K562 (cell line): ENCODE data around the gene WBP2NL. TPM values are rescaled to one million over a fixed set of nuclear protein-coding genes. Genes with fewer than 3 reads are reported as not detected.

ENCODE experiments used
- ATF1 ChIP-seq, 2 experiments: fragments of 450-650 bp in 1 of 2; IDR thresholded peaks; 2 replicates each; pipeline ENCODE4 v1.6.1; 2016; ENCODE audit warnings: missing compliant biosample characterization in 1 of 2, missing genetic modification characterization in 1 of 2
- CBX1 ChIP-seq: sonication (generic); IDR thresholded peaks from 2 replicates; pipeline ENCODE4 v1.6.1; 2016; ENCODE audit warnings: antibody characterized with exemption, low read depth, mild to moderate bottlenecking
- E2F6 ChIP-seq, 2 experiments: IDR thresholded peaks; 2 replicates each; pipeline ENCODE4 v1.6.1; 2011; ENCODE audit warnings: borderline replicate concordance in 1 of 2, control low read depth in 1 of 2, low read depth in 1 of 2, low read length in 1 of 2, mild to moderate bottlenecking in 1 of 2, mixed read lengths in 1 of 2, moderate library complexity in 1 of 2; ENCODE audit not compliant: insufficient read depth in 1 of 2, insufficient read length in 1 of 2, poor library complexity in 1 of 2, severe bottlenecking in 1 of 2; ENCODE audit errors: extremely low read depth in 1 of 2
- GATAD2B ChIP-seq: fragments of 450-650 bp; IDR thresholded peaks from 2 replicates; pipeline ENCODE4 v1.6.1; 2017; ENCODE audit warnings: mild to moderate bottlenecking, borderline replicate concordance
- HMGN3 ChIP-seq: IDR thresholded peaks from 2 replicates; pipeline ENCODE4 v1.6.1; 2011; ENCODE audit warnings: borderline replicate concordance, low read depth, mild to moderate bottlenecking, mixed read lengths, low read length; ENCODE audit not compliant: insufficient read length; ENCODE audit errors: extremely low read depth
- IFI16 ChIP-seq: fragments of 250-450 bp; sonication (Bioruptor Pico); IDR thresholded peaks from 2 replicates; pipeline ENCODE4 v2.1.2; 2022; ENCODE audit warnings: mild to moderate bottlenecking, inconsistent platforms
- LCOR ChIP-seq: sonication (generic); formaldehyde crosslinking; IDR thresholded peaks from 2 replicates; pipeline ENCODE4 v1.8.0; 2022; ENCODE audit warnings: mild to moderate bottlenecking, missing genetic modification reagents
- MAZ ChIP-seq, 2 experiments: fragments of 450-650 bp in 1 of 2; sonication (generic) in 1 of 2; formaldehyde crosslinking; IDR thresholded peaks in 1 of 2; conservative IDR thresholded peaks in 1 of 2; 2 replicates each; pipeline versions ENCODE4 v1.4.0 to v1.5.0; 2020; ENCODE audit warnings: mild to moderate bottlenecking in 1 of 2, missing genetic modification reagents in 1 of 2
- MYNN ChIP-seq, 2 experiments: sonication (generic); formaldehyde crosslinking in 1 of 2; IDR thresholded peaks; 2 replicates each; pipeline versions ENCODE4 v1.5.0 to v1.6.1; 2016 to 2020; ENCODE audit warnings: antibody characterized with exemption in 1 of 2, missing genetic modification reagents in 1 of 2
- NR2C1 ChIP-seq, 2 experiments: fragments of 450-650 bp; IDR thresholded peaks; 2 replicates each; pipeline ENCODE4 v1.6.1; 2017; ENCODE audit warnings: mild to moderate bottlenecking in 2 of 2, antibody characterized with exemption in 1 of 2, inconsistent platforms in 1 of 2, missing compliant biosample characterization in 1 of 2, missing genetic modification characterization in 1 of 2
- POLR2G ChIP-seq: fragments of 200-400 bp; formaldehyde crosslinking; IDR thresholded peaks from 2 replicates; pipeline ENCODE4 v1.6.1; 2017; ENCODE audit warnings: low read depth, mild to moderate bottlenecking, antibody characterized with exemption, low read length, moderate library complexity
- RBM14 ChIP-seq: fragments of 200-400 bp; formaldehyde crosslinking; IDR thresholded peaks from 2 replicates; pipeline ENCODE4 v1.6.1; 2018; ENCODE audit warnings: low read depth, mild to moderate bottlenecking, low read length, moderate library complexity, borderline replicate concordance; ENCODE audit not compliant: insufficient read depth
- TFAM ChIP-seq: fragments of 250-450 bp; sonication (Bioruptor Pico); conservative IDR thresholded peaks from 2 replicates; pipeline ENCODE4 v1.5.0; 2021; ENCODE audit warnings: mild to moderate bottlenecking, moderate library complexity
- THRAP3 ChIP-seq: fragments of 450-650 bp; IDR thresholded peaks from 2 replicates; pipeline ENCODE4 v1.6.1; 2016; ENCODE audit warnings: mild to moderate bottlenecking, inconsistent platforms, borderline replicate concordance
- ZMIZ1 ChIP-seq, 2 experiments: fragments of 150-350 bp in 1 of 2; IDR thresholded peaks; 2 replicates each; pipeline ENCODE4 v1.6.1; 2012 to 2016; ENCODE audit warnings: low read depth in 2 of 2, low read length in 2 of 2, mild to moderate bottlenecking in 1 of 2, moderate library complexity in 1 of 2
- ZNF184 ChIP-seq: sonication (generic); formaldehyde crosslinking; IDR thresholded peaks from 2 replicates; pipeline ENCODE4 v1.5.0; 2020; ENCODE audit warnings: missing genetic modification reagents
- polyA plus RNA-seq, 8 experiments: library from polyadenylated mRNA; depleted of rRNA in 4 of 8; stranded (reverse) in 5 of 8; unstranded in 3 of 8; fragments of >200 nt; fragmentation: Nextera tagmentation in 2 of 8; fragmentation: Illumina TruSeq in 1 of 8; extraction: Ambion mirVana in 2 of 8; extraction: Trizol in 1 of 8; gene quantifications; 2 replicates each; pipeline versions ENCODE4 v1.2.1 to v1.2.3, GENCODE V29; 2011 to 2014; ENCODE audit warnings: inconsistent platforms in 1 of 8, missing spikeins in 1 of 8
- total RNA-seq, 7 experiments: library from RNA; depleted of rRNA in 6 of 7; stranded (reverse); fragments of >200 nt in 6 of 7; fragmentation: Illumina TruSeq in 2 of 7; extraction: Trizol in 2 of 7; gene quantifications; 2 replicates each; pipeline versions ENCODE4 v1.2.1 to v1.2.3, GENCODE V29; 2011 to 2021; ENCODE audit warnings: low replicate concordance in 1 of 7
- TF ChIP-seq, protein P1 (sequence below), 2 experiments: fragments of 450-650 bp in 1 of 2; sonication (generic) in 1 of 2; formaldehyde crosslinking in 1 of 2; IDR thresholded peaks in 1 of 2; conservative IDR thresholded peaks in 1 of 2; 2 replicates each; pipeline versions ENCODE4 v1.6.1 to v1.8.1; 2016 to 2023; ENCODE audit warnings: mild to moderate bottlenecking in 2 of 2, moderate library complexity in 2 of 2, inconsistent platforms in 1 of 2, missing genetic modification reagents in 1 of 2

The WBP2NL gene
- total and polyA plus RNA-seq, 9 of the 15 experiments (the other 6 are each of a cell fraction or from before 2014, with no cell fraction given), result not detected

- TF ChIP-seq ZMIZ1 (IDR thresholded peaks at IDR 0.05; ENCODE audit: low read depth in 2 of 2, low read length in 2 of 2) (no peak), LCOR (peak; percentile 38; the same call in 1 of the 2 replicates), TFAM (CRISPR knock-in tag) (no peak), MAZ (CRISPR knock-in tag; conservative IDR thresholded peaks at IDR 0.05 in 1 of 2, IDR thresholded peaks at IDR 0.05 in 1 of 2) (peak; percentile 59 to 82; a peak in 3 of 4 replicates), IFI16 (no peak), HMGN3 (peak; percentile 42), POLR2G (peak; percentile 95), ZNF184 (no peak), E2F6 (IDR thresholded peaks at IDR 0.05; ENCODE audit: borderline replicate concordance in 1 of 2, extremely low read depth in 1 of 2, insufficient read depth in 1 of 2, insufficient read length in 1 of 2, low read depth in 1 of 2, low read length in 1 of 2, poor library complexity in 1 of 2, severe bottlenecking in 1 of 2) (peak; percentile 70 to 76), CBX1 (no peak), THRAP3 (no peak), GATAD2B (no peak), NR2C1 (IDR thresholded peaks at IDR 0.05) (no peak), NR2C1 (tag; IDR thresholded peaks at IDR 0.05) (peak; percentile 28; the same call in 1 of the 2 replicates), RBM14 (no peak), ATF1 (CRISPR knock-in tag; IDR thresholded peaks at IDR 0.05) (no peak), ATF1 (tag; IDR thresholded peaks at IDR 0.05) (peak; percentile 53), MYNN (IDR thresholded peaks at IDR 0.05) (0 out of 2 replicates have a peak, but pooled peaks have one; percentile 35), MYNN (CRISPR knock-in tag; IDR thresholded peaks at IDR 0.05) (no peak)
- TF ChIP-seq, protein P1, sequence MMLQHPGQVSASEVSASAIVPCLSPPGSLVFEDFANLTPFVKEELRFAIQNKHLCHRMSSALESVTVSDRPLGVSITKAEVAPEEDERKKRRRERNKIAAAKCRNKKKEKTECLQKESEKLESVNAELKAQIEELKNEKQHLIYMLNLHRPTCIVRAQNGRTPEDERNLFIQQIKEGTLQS (IDR thresholded peaks at IDR 0.05), result no peak
- TF ChIP-seq, protein P1 (CRISPR knock-in tag; conservative IDR thresholded peaks at IDR 0.05), result no peak
These were observed 72.2 kb downstream of the WBP2NL start, which contains the start of gene NAGA (continued) for GRCh38 chr22:42070517-42071422.
